GM12878 (cell line): ENCODE data around the gene CLEC16A. TPM values are rescaled to one million over a fixed set of nuclear protein-coding genes. Genes with fewer than 3 reads are reported as not detected.

Source experiments
- BACH1 ChIP-seq: fragments of 450-650 bp; IDR thresholded peaks from 2 replicates; pipeline ENCODE4 v1.6.1; 2017; ENCODE audit warnings: mild to moderate bottlenecking, borderline replicate concordance
- CHD1 ChIP-seq: IDR thresholded peaks from 2 replicates; pipeline ENCODE4 v1.6.1; 2012; ENCODE audit warnings: low read depth, low read length, improper control_type of control experiment
- CHD4 ChIP-seq: fragments of 200-600 bp; sonication (generic); IDR thresholded peaks from 2 replicates; pipeline ENCODE4 v1.6.1; 2016; ENCODE audit warnings: mild to moderate bottlenecking
- EGR1 ChIP-seq, 2 experiments: IDR thresholded peaks; 1 replicate in 1 of 2; 2 replicates in 1 of 2; pipeline ENCODE4 v1.6.1; 2011 to 2012; ENCODE audit warnings: low read depth in 2 of 2, low read length in 2 of 2, borderline replicate concordance in 1 of 2, mild to moderate bottlenecking in 1 of 2, moderate library complexity in 1 of 2
- FOXM1 ChIP-seq: IDR thresholded peaks from 2 replicates; pipeline ENCODE4 v1.6.1; 2012; ENCODE audit warnings: low read depth, mild to moderate bottlenecking, inconsistent platforms, low read length, moderate library complexity
- LARP7 ChIP-seq: fragments of 450-650 bp; IDR thresholded peaks from 2 replicates; pipeline ENCODE4 v1.6.1; 2017; ENCODE audit warnings: mild to moderate bottlenecking
- MXI1 ChIP-seq: fragments of 150-350 bp; IDR thresholded peaks from 2 replicates; pipeline ENCODE4 v1.6.1; 2011; ENCODE audit warnings: low read depth, mild to moderate bottlenecking, inconsistent platforms, low read length, improper control_type of control experiment
- PML ChIP-seq: IDR thresholded peaks from 2 replicates; pipeline ENCODE4 v1.6.1; 2012; ENCODE audit warnings: low read length, inconsistent platforms
- SMAD5 ChIP-seq: IDR thresholded peaks from 2 replicates; pipeline ENCODE4 v1.6.1; 2016; ENCODE audit warnings: antibody characterized with exemption, low read depth
- SUZ12 ChIP-seq: fragments of 200-600 bp; sonication (generic); IDR thresholded peaks from one replicate; pipeline ENCODE4 v1.6.1; 2018; ENCODE audit warnings: antibody characterized with exemption, mild to moderate bottlenecking; ENCODE audit not compliant: unreplicated experiment
- ZNF274 ChIP-seq: IDR thresholded peaks from one replicate; pipeline ENCODE4 v1.8.0; 2011; ENCODE audit not compliant: insufficient read length, insufficient read depth
- polyA plus RNA-seq, 11 experiments: library from polyadenylated mRNA; depleted of rRNA in 4 of 11; unstranded in 6 of 11; stranded (reverse) in 5 of 11; fragments of >200 nt; fragmentation: Nextera tagmentation in 4 of 11; fragmentation: Illumina TruSeq in 1 of 11; extraction: Ambion mirVana in 4 of 11; extraction: Trizol in 1 of 11; gene quantifications; 1 replicate in 1 of 11; 2 replicates in 10 of 11; pipeline versions ENCODE4 v1.2.1 to v1.2.3, GENCODE V29; 2011 to 2016; ENCODE audit warnings: inconsistent platforms in 2 of 11, missing spikeins in 2 of 11, low read depth in 1 of 11
- total RNA-seq, 4 experiments: library from RNA; depleted of rRNA in 3 of 4; stranded (reverse); fragments of >200 nt in 3 of 4; fragmentation: Illumina TruSeq in 1 of 4; extraction: Trizol in 1 of 4; gene quantifications; 2 replicates each; pipeline versions ENCODE4 v1.2.1 to v1.2.3, GENCODE V29; 2013 to 2021
- TF ChIP-seq, protein P1 (sequence below): IDR thresholded peaks from 2 replicates; pipeline ENCODE4 v1.6.1; 2011; ENCODE audit warnings: low read depth, low read length, improper control_type of control experiment, borderline replicate concordance
- TF ChIP-seq, protein P2 (sequence below): IDR thresholded peaks from 2 replicates; pipeline ENCODE4 v1.6.1; 2012; ENCODE audit warnings: improper control_type of control experiment, low read depth, low read length; ENCODE audit not compliant: insufficient replicate concordance
- TF ChIP-seq, protein P3 (sequence below): fragments of 450-650 bp; IDR thresholded peaks from 2 replicates; pipeline ENCODE4 v1.6.1; 2017; ENCODE audit warnings: mild to moderate bottlenecking, moderate library complexity
- TF ChIP-seq, protein P4 (sequence below): fragments of 450-650 bp; formaldehyde crosslinking; IDR thresholded peaks from 2 replicates; pipeline ENCODE4 v1.4.0; 2020; ENCODE audit warnings: mild to moderate bottlenecking, moderate library complexity

CLEC16A gene
- total and polyA plus RNA-seq, 10 of the 15 experiments (the other 5 are each of a cell fraction or from before 2014, with no cell fraction given) = 1.5 to 28.8 (median 19.2) TPM

DNA sequence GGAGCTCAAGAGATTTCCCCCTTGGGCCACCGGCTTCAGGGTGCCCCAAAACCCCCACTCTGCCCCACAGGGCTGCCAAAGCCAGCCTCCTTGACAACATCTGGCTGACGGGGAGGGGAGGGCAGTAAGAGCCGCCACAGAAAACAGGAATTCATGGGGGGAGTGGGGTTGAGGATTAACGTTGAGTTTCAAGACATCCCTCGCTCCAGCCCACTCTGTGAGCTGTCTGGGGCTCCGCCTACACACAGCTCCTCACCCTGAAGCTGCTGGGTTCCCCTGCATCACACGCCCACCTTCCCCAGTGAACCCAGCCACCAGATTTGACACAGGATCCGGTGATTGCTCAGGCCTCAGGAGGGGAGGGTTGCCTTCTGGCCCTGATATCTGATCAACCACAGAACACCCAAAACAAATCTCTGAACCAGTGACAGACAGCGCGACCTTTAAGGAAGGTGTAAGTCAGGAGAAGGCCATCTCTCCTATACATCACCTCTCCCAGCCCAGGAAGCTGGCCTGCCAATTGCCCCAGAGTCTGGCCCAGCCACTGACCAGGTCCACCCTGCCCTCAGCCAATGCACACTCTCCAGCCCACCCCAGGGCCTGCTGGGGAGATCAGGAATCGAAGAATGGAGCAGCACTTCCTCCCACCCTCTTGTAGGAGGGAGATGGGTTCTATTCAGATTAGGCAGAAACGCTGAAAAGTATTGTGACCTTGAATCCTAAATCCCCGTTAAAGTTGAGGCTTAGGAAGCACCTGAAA lies 132.1 kb downstream of the CLEC16A start (continued):
- TF ChIP-seq MXI1 (no peak), EGR1 (IDR thresholded peaks at IDR 0.05; ENCODE audit: borderline replicate concordance in 1 of 2, low read depth in 2 of 2, low read length in 2 of 2) (peak in 1 of 2 experiments; percentile 88; a peak in 2 of 3 replicates), PML (no peak), FOXM1 (no peak), ZNF274 (no peak), CHD4 (no peak), BACH1 (no peak), SUZ12 (no peak), SMAD5 (no peak), LARP7 (no peak), CHD1 (no peak)
- TF ChIP-seq, protein P1, sequence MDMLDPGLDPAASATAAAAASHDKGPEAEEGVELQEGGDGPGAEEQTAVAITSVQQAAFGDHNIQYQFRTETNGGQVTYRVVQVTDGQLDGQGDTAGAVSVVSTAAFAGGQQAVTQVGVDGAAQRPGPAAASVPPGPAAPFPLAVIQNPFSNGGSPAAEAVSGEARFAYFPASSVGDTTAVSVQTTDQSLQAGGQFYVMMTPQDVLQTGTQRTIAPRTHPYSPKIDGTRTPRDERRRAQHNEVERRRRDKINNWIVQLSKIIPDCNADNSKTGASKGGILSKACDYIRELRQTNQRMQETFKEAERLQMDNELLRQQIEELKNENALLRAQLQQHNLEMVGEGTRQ = no peak
- TF ChIP-seq, protein P2, sequence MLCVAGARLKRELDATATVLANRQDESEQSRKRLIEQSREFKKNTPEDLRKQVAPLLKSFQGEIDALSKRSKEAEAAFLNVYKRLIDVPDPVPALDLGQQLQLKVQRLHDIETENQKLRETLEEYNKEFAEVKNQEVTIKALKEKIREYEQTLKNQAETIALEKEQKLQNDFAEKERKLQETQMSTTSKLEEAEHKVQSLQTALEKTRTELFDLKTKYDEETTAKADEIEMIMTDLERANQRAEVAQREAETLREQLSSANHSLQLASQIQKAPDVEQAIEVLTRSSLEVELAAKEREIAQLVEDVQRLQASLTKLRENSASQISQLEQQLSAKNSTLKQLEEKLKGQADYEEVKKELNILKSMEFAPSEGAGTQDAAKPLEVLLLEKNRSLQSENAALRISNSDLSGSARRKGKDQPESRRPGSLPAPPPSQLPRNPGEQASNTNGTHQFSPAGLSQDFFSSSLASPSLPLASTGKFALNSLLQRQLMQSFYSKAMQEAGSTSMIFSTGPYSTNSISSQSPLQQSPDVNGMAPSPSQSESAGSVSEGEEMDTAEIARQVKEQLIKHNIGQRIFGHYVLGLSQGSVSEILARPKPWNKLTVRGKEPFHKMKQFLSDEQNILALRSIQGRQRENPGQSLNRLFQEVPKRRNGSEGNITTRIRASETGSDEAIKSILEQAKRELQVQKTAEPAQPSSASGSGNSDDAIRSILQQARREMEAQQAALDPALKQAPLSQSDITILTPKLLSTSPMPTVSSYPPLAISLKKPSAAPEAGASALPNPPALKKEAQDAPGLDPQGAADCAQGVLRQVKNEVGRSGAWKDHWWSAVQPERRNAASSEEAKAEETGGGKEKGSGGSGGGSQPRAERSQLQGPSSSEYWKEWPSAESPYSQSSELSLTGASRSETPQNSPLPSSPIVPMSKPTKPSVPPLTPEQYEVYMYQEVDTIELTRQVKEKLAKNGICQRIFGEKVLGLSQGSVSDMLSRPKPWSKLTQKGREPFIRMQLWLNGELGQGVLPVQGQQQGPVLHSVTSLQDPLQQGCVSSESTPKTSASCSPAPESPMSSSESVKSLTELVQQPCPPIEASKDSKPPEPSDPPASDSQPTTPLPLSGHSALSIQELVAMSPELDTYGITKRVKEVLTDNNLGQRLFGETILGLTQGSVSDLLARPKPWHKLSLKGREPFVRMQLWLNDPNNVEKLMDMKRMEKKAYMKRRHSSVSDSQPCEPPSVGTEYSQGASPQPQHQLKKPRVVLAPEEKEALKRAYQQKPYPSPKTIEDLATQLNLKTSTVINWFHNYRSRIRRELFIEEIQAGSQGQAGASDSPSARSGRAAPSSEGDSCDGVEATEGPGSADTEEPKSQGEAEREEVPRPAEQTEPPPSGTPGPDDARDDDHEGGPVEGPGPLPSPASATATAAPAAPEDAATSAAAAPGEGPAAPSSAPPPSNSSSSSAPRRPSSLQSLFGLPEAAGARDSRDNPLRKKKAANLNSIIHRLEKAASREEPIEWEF = peak; percentile 43
- TF ChIP-seq, protein P3, sequence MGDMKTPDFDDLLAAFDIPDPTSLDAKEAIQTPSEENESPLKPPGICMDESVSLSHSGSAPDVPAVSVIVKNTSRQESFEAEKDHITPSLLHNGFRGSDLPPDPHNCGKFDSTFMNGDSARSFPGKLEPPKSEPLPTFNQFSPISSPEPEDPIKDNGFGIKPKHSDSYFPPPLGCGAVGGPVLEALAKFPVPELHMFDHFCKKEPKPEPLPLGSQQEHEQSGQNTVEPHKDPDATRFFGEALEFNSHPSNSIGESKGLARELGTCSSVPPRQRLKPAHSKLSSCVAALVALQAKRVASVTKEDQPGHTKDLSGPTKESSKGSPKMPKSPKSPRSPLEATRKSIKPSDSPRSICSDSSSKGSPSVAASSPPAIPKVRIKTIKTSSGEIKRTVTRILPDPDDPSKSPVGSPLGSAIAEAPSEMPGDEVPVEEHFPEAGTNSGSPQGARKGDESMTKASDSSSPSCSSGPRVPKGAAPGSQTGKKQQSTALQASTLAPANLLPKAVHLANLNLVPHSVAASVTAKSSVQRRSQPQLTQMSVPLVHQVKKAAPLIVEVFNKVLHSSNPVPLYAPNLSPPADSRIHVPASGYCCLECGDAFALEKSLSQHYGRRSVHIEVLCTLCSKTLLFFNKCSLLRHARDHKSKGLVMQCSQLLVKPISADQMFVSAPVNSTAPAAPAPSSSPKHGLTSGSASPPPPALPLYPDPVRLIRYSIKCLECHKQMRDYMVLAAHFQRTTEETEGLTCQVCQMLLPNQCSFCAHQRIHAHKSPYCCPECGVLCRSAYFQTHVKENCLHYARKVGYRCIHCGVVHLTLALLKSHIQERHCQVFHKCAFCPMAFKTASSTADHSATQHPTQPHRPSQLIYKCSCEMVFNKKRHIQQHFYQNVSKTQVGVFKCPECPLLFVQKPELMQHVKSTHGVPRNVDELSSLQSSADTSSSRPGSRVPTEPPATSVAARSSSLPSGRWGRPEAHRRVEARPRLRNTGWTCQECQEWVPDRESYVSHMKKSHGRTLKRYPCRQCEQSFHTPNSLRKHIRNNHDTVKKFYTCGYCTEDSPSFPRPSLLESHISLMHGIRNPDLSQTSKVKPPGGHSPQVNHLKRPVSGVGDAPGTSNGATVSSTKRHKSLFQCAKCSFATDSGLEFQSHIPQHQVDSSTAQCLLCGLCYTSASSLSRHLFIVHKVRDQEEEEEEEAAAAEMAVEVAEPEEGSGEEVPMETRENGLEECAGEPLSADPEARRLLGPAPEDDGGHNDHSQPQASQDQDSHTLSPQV = peak; percentile 13; the same call in 1 of the 2 replicates
- TF ChIP-seq, protein P4, sequence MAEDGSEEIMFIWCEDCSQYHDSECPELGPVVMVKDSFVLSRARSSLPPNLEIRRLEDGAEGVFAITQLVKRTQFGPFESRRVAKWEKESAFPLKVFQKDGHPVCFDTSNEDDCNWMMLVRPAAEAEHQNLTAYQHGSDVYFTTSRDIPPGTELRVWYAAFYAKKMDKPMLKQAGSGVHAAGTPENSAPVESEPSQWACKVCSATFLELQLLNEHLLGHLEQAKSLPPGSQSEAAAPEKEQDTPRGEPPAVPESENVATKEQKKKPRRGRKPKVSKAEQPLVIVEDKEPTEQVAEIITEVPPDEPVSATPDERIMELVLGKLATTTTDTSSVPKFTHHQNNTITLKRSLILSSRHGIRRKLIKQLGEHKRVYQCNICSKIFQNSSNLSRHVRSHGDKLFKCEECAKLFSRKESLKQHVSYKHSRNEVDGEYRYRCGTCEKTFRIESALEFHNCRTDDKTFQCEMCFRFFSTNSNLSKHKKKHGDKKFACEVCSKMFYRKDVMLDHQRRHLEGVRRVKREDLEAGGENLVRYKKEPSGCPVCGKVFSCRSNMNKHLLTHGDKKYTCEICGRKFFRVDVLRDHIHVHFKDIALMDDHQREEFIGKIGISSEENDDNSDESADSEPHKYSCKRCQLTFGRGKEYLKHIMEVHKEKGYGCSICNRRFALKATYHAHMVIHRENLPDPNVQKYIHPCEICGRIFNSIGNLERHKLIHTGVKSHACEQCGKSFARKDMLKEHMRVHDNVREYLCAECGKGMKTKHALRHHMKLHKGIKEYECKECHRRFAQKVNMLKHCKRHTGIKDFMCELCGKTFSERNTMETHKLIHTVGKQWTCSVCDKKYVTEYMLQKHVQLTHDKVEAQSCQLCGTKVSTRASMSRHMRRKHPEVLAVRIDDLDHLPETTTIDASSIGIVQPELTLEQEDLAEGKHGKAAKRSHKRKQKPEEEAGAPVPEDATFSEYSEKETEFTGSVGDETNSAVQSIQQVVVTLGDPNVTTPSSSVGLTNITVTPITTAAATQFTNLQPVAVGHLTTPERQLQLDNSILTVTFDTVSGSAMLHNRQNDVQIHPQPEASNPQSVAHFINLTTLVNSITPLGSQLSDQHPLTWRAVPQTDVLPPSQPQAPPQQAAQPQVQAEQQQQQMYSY (CRISPR knock-in tag) = no peak
